NCI-H2081 (cell line): Measurements from ENCODE around the gene HACE1.

Source experiments
- DNase-seq, 2 experiments: peaks; one replicate each; lab custom pipeline; 2025; lab: John Stamatoyannopoulos, UW

The HACE1 gene

GRCh38 chr6:104730450-104730849, 129.3 kb downstream of the HACE1 start:
- no peak for DNase-seq

GRCh38 chr6:104729433-104729832, 130.3 kb downstream of the HACE1 start:
- DNase-seq: no peak

GRCh38 chr6:104728448-104728847, 131.3 kb downstream of the HACE1 start:
- DNase-seq: no peak

GRCh38 chr6:104718672-104719071, 141.0 kb downstream of the HACE1 start:
- DNase-seq: no peak

- no peak for DNase-seq
Observed at GRCh38 chr6:104716858-104717257, 142.9 kb downstream of the HACE1 start.

GRCh38 chr6:104714796-104715195, 144.9 kb downstream of the HACE1 start:
- no peak for DNase-seq

- DNase-seq: no peak
Observed at GRCh38 chr6:104713982-104714381, 145.7 kb downstream of the HACE1 start.

GRCh38 chr6:104711371-104711770, 148.3 kb downstream of the HACE1 start:
- DNase-seq: peak in 1 of 2 experiments; percentile 5

GRCh38 chr6:104710543-104711335, 149.0 kb downstream of the HACE1 start:
- DNase-seq: no peak

- DNase-seq: no peak
Observed at GRCh38 chr6:104705916-104706442, 153.7 kb downstream of the HACE1 start.

- DNase-seq: no peak
Observed at GRCh38 chr6:104705095-104705707, 154.5 kb downstream of the HACE1 start.

GRCh38 chr6:104704191-104704590, 155.5 kb downstream of the HACE1 start:
- no peak for DNase-seq

- no peak for DNase-seq
Observed at GRCh38 chr6:104702126-104702841, 157.4 kb downstream of the HACE1 start.

GRCh38 chr6:104700371-104701185, 159.1 kb downstream of the HACE1 start:
- DNase-seq: no peak

- DNase-seq: no peak
Observed at GRCh38 chr6:104699593-104700329, 160.0 kb downstream of the HACE1 start.

GRCh38 chr6:104698979-104699378, 160.7 kb downstream of the HACE1 start:
- no peak for DNase-seq

GRCh38 chr6:104692008-104692407, 167.7 kb downstream of the HACE1 start:
- DNase-seq: no peak

- no peak for DNase-seq
Observed at GRCh38 chr6:104689551-104690205, 170.0 kb downstream of the HACE1 start.

- no peak for DNase-seq
Observed at GRCh38 chr6:104688283-104688969, 171.3 kb downstream of the HACE1 start.
